Upper lobe of left lung (tissue), 4 donors: ENCODE data around the gene IQCH.

Experiments
- CTCF ChIP-seq, 6 experiments: fragments of 450-650 bp in 4 of 6; fragments of 200-600 bp in 2 of 6; sonication (generic) in 2 of 6; IDR thresholded peaks; one replicate each; pipeline ENCODE4 v1.5.1; 2016 to 2019; ENCODE audit warnings: antibody characterized with exemption in 6 of 6
- POLR2A ChIP-seq, 4 donors: fragments of 450-650 bp; IDR thresholded peaks; one replicate each; pipeline ENCODE4 v1.5.1; 2016 to 2017; ENCODE audit warnings: antibody characterized with exemption in 4 of 4, mild to moderate bottlenecking in 2 of 4

GRCh38 chr15:67386947-67387346 is 132.4 kb downstream of the IQCH start:
- TF ChIP-seq POLR2A (IDR thresholded peaks at IDR 0.05) (no peak), CTCF (IDR thresholded peaks at IDR 0.05) (no peak)
